ENCODE results near the gene MAP4K4. TPM values are rescaled to one million over a fixed set of nuclear protein-coding genes. Genes with fewer than 3 reads are reported as not detected.

Gene MAP4K4
- total RNA-seq, 4 donors from 2014 or later = 29.6 to 56.6 (median 38.2) TPM

GRCh38 chr2:101832114-101832513 lies 134.6 kb downstream of the MAP4K4 start:
- no peak for DNase-seq (ENCODE audit: low spot score in 2 of 2)
- peaks cover 22% of the 10 kb centered on the region for H3K4me1 ChIP-seq
- H3K4me3 ChIP-seq = no peak overlapping the region
- H3K36me3 ChIP-seq = peaks cover 43% of the 10 kb centered on the region
- 45% methylated on average over 1 of the region's 1 CpG for WGBS
- TF ChIP-seq POLR2AphosphoS5 (IDR thresholded peaks at IDR 0.05) (no peak), CTCF (IDR thresholded peaks at IDR 0.05) (no peak), POLR2A (IDR thresholded peaks at IDR 0.05) (no peak), EP300 (IDR thresholded peaks at IDR 0.05) (no peak)
- no peaks in the 10 kb centered on the region for H3K9me3 ChIP-seq
- H3K27ac ChIP-seq = no peak overlapping the region
- no peaks in the 10 kb centered on the region for H3K27me3 ChIP-seq

GRCh38 chr2:101833890-101834523 lies 136.5 kb downstream of the MAP4K4 start:
- TF ChIP-seq EP300 (IDR thresholded peaks at IDR 0.05) (no peak), POLR2A (IDR thresholded peaks at IDR 0.05) (no peak), POLR2AphosphoS5 (IDR thresholded peaks at IDR 0.05) (no peak), CTCF (IDR thresholded peaks at IDR 0.05) (no peak)
- DNase-seq (ENCODE audit: low spot score in 2 of 2) = no peak
- Histone ChIP-seq H3K27me3 (no peaks in the 10 kb centered on the region), H3K9me3 (no peaks in the 10 kb centered on the region), H3K36me3 (peaks cover 49% of the 10 kb centered on the region), H3K27ac (no peak overlapping the region), H3K4me3 (no peak overlapping the region), H3K4me1 (peaks cover 14% of the 10 kb centered on the region)
- WGBS = 96% methylated on average over 4 of the region's 4 CpGs

- H3K27ac ChIP-seq = no peak overlapping the region
- H3K27me3 ChIP-seq = no peaks in the 10 kb centered on the region
- H3K9me3 ChIP-seq = no peaks in the 10 kb centered on the region
- no peak for DNase-seq (ENCODE audit: low spot score in 2 of 2)
- peaks cover 54% of the 10 kb centered on the region for H3K36me3 ChIP-seq
- TF ChIP-seq CTCF (IDR thresholded peaks at IDR 0.05) (no peak), EP300 (IDR thresholded peaks at IDR 0.05) (no peak), POLR2AphosphoS5 (IDR thresholded peaks at IDR 0.05) (no peak), POLR2A (IDR thresholded peaks at IDR 0.05) (no peak)
- H3K4me1 ChIP-seq = peaks cover 5% of the 10 kb centered on the region
- WGBS = 77% methylated on average over 3 of the region's 3 CpGs
- H3K4me3 ChIP-seq = no peak overlapping the region
These were observed 139.8 kb downstream of the MAP4K4 start for GRCh38 chr2:101837354-101837753.

- DNase-seq (ENCODE audit: low spot score in 2 of 2) = no peak
- Histone ChIP-seq H3K36me3 (peaks cover 65% of the 10 kb centered on the region), H3K9me3 (no peaks in the 10 kb centered on the region), H3K27ac (no peak overlapping the region), H3K4me3 (no peak overlapping the region), H3K27me3 (no peaks in the 10 kb centered on the region), H3K4me1 (peaks cover 17% of the 10 kb centered on the region)
- 80% methylated on average over 5 of the region's 5 CpGs for WGBS
- no peak for TF ChIP-seq POLR2A (IDR thresholded peaks at IDR 0.05)
- no peak for TF ChIP-seq POLR2AphosphoS5 (IDR thresholded peaks at IDR 0.05)
- no peak for TF ChIP-seq EP300 (IDR thresholded peaks at IDR 0.05)
- TF ChIP-seq CTCF (IDR thresholded peaks at IDR 0.05) = no peak
These were observed 144.3 kb downstream of the MAP4K4 start for GRCh38 chr2:101841679-101842327.

GRCh38 chr2:101842471-101842870 lies 145.0 kb downstream of the MAP4K4 start:
- no peak for DNase-seq (ENCODE audit: low spot score in 2 of 2)
- H3K9me3 ChIP-seq = no peaks in the 10 kb centered on the region
- H3K27me3 ChIP-seq = no peaks in the 10 kb centered on the region
- peaks cover 67% of the 10 kb centered on the region for H3K36me3 ChIP-seq
- peaks cover 17% of the 10 kb centered on the region for H3K4me1 ChIP-seq
- H3K4me3 ChIP-seq = no peak overlapping the region
- H3K27ac ChIP-seq = peak overlapping the region; percentile 5
- WGBS = 46% methylated on average over 1 of the region's 1 CpG
- TF ChIP-seq EP300 (IDR thresholded peaks at IDR 0.05) = no peak
- TF ChIP-seq CTCF (IDR thresholded peaks at IDR 0.05) = no peak
- no peak for TF ChIP-seq POLR2A (IDR thresholded peaks at IDR 0.05)
- no peak for TF ChIP-seq POLR2AphosphoS5 (IDR thresholded peaks at IDR 0.05)

All from suprapubic skin (tissue), 4 donors.